Brain microvascular endothelial cell (primary cell): ENCODE measurements around the gene SAMD5.

Experiments used
- DNase-seq: peaks from one replicate; pipeline ENCODE4 v3.0.0-alpha.2; 2020
- H3K27ac ChIP-seq: fragments of 250-450 bp; sonication (Bioruptor Pico); 2 replicates; pipeline ENCODE4 v1.5.1; 2020; ENCODE audit warnings: mild to moderate bottlenecking, moderate library complexity
- H3K27me3 ChIP-seq: fragments of 250-450 bp; sonication (Bioruptor Pico); replicated peaks from 2 replicates; pipeline ENCODE4 v1.5.1; 2020; ENCODE audit warnings: mild to moderate bottlenecking
- H3K36me3 ChIP-seq: fragments of 250-450 bp; sonication (Bioruptor Pico); replicated peaks from 2 replicates; pipeline ENCODE4 v1.5.1; 2020; ENCODE audit warnings: mild to moderate bottlenecking
- H3K4me3 ChIP-seq: 2 replicates; pipeline ENCODE4 v1.5.1; 2011; ENCODE audit warnings: low read depth, mild to moderate bottlenecking, control low read depth, low read length, moderate library complexity
- in situ Hi-C: cut with HindIII; loops from 2 replicates; pipeline ENCODE4 v1.10.0; 2017; ENCODE audit warnings: low sequenced_read_pairs, low pct_ligation_motif_present
- TF ChIP-seq, protein P1 (sequence below): IDR thresholded peaks from 2 replicates; pipeline ENCODE4 v1.5.1; 2011; ENCODE audit warnings: low read depth, mild to moderate bottlenecking, moderate library complexity, low read length, control low read depth, inconsistent platforms; ENCODE audit errors: missing control alignments

The SAMD5 gene

DNA sequence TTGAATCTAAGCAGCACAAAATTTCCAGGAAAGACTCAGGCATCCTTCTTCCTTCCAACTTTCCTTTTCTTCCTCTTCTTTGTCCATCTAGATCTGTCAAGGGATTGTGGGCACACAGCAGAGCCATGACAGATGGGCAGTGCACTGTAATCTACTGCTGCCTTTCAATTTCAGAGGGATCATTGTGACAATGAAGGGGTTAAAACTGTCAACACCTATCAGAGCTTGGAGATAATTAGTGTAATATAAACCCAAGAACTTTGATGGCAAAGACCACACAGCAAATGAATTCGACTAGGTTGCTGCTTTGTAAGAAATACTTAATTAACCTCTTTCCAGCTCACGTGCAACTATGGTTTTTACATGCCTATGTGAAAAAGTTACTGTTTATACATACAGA, 55.0 kb downstream of the SAMD5 start:
- TF ChIP-seq, protein P1, sequence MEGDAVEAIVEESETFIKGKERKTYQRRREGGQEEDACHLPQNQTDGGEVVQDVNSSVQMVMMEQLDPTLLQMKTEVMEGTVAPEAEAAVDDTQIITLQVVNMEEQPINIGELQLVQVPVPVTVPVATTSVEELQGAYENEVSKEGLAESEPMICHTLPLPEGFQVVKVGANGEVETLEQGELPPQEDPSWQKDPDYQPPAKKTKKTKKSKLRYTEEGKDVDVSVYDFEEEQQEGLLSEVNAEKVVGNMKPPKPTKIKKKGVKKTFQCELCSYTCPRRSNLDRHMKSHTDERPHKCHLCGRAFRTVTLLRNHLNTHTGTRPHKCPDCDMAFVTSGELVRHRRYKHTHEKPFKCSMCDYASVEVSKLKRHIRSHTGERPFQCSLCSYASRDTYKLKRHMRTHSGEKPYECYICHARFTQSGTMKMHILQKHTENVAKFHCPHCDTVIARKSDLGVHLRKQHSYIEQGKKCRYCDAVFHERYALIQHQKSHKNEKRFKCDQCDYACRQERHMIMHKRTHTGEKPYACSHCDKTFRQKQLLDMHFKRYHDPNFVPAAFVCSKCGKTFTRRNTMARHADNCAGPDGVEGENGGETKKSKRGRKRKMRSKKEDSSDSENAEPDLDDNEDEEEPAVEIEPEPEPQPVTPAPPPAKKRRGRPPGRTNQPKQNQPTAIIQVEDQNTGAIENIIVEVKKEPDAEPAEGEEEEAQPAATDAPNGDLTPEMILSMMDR = no peak
- Histone ChIP-seq H3K4me3 (no peak overlapping the region), H3K27ac (no peak overlapping the region), H3K36me3 (no peaks in the 10 kb centered on the region), H3K27me3 (no peaks in the 10 kb centered on the region)
- in situ Hi-C loops = no loop called here
- no peak for DNase-seq

DNA sequence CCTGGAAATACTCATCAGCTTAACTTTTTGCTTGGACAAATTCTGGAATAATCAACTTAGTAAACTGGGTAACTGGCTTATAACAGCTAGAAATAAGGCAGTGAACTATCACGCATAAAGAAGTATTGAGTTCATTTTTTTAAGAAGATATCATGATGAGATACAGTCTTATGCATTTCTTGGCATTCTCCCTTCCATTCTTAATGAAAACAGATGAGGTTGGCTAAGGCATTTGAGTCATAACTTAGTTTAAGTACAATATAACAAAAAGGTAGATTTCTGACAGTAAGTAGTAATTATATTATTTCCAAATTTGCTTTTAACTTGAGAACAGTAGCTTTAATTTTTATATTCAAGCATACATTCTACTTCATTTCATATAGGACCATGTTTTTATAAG, 56.1 kb downstream of the SAMD5 start:
- in situ Hi-C loops = no loop called here
- DNase-seq = no peak

DNA sequence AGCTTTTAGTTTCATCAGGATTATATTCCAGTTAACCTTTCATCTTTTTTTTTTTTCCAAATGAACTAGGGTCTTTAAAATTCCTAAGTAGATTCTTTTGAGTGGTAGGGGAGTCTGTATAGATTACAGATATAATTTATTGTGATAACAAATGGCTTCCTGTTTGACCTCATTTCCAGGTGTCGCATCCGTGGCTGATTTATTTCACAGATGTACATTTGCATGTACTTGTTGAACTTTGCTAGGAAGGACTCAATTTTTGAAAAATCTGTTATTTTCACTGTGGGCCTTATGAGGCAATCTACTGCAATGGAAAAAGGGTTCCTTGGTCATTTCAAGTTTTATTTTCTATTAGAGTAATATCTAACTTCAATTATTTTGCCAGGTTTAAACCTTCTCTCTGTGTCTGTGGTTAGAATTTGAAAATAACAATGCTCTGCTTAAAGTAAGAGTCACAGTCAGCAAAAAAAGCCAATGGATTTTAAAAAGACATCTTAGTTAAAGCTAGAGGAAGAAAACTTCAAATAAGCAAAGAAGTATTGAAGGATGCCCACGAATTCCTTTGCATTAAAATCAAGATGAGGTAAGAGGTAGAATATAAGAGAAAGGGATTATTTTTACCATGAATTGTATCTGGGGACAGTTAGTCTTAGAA, 57.9 kb downstream of the SAMD5 start:
- no peak for DNase-seq
- Histone ChIP-seq H3K36me3 (no peaks in the 10 kb centered on the region), H3K27me3 (no peaks in the 10 kb centered on the region), H3K27ac (no peak overlapping the region), H3K4me3 (no peak overlapping the region)
- in situ Hi-C loops = no loop called here
- TF ChIP-seq, protein P1 = no peak

More for the DNA sequence above, 56.1 kb downstream of the SAMD5 start:
- no peak overlapping the region for H3K27ac ChIP-seq
- TF ChIP-seq, protein P1 = no peak
- no peaks in the 10 kb centered on the region for H3K27me3 ChIP-seq
- H3K36me3 ChIP-seq = no peaks in the 10 kb centered on the region
- no peak overlapping the region for H3K4me3 ChIP-seq

DNA sequence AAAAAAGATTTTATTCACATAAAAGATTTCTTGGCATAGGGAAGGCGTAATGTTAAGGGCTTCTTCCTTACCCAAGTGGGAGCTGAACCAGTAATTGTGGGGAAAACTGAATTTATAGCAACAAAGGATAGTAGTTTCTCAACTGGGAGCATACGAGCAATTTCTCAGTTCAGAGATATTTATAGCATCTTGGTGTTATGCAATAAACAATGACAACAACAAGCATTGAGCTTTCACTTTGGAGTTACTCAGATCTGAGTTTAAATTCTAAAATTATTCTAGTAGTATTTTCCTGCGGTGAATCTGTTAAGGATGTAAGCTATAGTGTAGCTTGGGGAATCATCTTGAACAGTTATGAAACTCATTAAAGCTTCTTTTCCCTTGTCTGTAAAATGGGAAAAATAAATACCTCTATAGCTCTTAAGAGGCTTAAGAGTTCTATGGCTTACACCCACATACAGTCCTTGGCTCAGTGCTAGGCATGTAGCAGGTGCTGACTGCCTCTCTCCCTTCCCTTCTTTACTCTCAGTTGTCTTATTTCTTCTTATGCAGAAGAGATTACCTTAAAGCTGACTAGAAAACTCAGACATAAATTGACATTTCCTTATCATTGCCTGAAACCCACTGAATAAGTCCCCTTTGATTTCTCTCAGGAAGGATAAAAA, 58.8 kb downstream of the SAMD5 start:
- in situ Hi-C loops = no loop called here

DNA sequence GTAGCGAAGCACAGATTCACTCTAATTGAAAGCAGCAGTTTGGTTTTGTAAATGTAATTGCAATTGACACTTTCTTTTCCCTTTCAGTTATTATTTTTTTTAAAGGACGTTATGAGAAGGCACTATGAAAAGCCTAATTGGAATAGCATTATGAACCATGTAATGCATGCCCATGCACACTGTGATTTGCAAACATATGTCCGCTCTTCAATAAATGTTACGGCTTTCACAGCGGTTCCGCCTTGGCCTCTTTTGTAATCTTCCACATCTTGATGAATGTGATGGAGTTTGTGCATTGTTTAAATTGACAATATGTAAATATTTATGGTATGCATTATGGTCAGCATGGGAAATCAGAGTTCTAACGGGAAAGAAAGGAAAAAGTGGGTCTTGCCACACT, 61.3 kb downstream of the SAMD5 start:
- Histone ChIP-seq H3K27ac (no peak overlapping the region), H3K36me3 (no peaks in the 10 kb centered on the region), H3K27me3 (no peaks in the 10 kb centered on the region), H3K4me3 (no peak overlapping the region)
- DNase-seq = no peak
- TF ChIP-seq, protein P1 = no peak
- in situ Hi-C loops = no loop called here

More for the DNA sequence above, 58.8 kb downstream of the SAMD5 start:
- H3K27ac ChIP-seq = no peak overlapping the region
- H3K4me3 ChIP-seq = no peak overlapping the region
- no peak for DNase-seq
- H3K36me3 ChIP-seq = no peaks in the 10 kb centered on the region
- no peaks in the 10 kb centered on the region for H3K27me3 ChIP-seq
- TF ChIP-seq, protein P1 = no peak
